ENCODE measurements around the gene GAS7. TPM values are rescaled to one million over a fixed set of nuclear protein-coding genes. Genes with fewer than 3 reads are reported as not detected.

Gene GAS7
- total RNA-seq, 2 donors from 2014 or later: 79.7 to 113 TPM

DNA sequence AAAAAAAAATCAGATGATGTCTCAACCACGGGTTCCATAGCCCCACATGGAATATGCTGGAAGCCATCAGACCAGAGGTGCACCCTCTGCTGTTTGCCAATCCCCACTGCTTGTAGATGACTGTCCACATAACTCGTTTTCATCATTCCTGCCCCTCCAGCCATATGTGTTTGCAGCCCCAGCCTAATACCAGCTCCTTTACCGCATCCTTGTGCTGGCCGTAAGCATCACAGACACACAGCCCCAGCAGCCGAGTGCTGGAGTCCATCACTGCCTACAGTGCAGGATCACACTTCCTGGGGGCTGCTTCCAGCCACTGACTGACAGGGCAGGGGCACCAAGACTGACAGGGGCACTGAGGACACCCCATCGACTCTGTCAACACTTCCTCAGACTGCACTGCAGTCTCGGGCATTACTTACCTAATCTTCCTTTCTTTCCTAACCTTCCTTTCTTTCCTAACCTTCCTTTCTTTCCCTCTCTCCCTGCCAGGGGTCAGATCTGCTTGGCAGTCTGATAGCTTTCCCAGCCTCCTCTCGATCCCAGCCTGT, 298.3 kb downstream of the GAS7 start:
- Histone ChIP-seq H3K4me3 (no peak overlapping the region), H3K36me3 (no peaks in the 10 kb centered on the region), H3K27ac (no peak overlapping the region), H3K27me3 (no peaks in the 10 kb centered on the region), H3K9me3 (no peaks in the 10 kb centered on the region), H3K4me1 (peaks cover 0 to 9% of the 10 kb centered on the region in 2 donors)
- no peak for DNase-seq (ENCODE audit: low spot score)
- TF ChIP-seq, protein P1, sequence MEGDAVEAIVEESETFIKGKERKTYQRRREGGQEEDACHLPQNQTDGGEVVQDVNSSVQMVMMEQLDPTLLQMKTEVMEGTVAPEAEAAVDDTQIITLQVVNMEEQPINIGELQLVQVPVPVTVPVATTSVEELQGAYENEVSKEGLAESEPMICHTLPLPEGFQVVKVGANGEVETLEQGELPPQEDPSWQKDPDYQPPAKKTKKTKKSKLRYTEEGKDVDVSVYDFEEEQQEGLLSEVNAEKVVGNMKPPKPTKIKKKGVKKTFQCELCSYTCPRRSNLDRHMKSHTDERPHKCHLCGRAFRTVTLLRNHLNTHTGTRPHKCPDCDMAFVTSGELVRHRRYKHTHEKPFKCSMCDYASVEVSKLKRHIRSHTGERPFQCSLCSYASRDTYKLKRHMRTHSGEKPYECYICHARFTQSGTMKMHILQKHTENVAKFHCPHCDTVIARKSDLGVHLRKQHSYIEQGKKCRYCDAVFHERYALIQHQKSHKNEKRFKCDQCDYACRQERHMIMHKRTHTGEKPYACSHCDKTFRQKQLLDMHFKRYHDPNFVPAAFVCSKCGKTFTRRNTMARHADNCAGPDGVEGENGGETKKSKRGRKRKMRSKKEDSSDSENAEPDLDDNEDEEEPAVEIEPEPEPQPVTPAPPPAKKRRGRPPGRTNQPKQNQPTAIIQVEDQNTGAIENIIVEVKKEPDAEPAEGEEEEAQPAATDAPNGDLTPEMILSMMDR (IDR thresholded peaks at IDR 0.05): no peak

DNA sequence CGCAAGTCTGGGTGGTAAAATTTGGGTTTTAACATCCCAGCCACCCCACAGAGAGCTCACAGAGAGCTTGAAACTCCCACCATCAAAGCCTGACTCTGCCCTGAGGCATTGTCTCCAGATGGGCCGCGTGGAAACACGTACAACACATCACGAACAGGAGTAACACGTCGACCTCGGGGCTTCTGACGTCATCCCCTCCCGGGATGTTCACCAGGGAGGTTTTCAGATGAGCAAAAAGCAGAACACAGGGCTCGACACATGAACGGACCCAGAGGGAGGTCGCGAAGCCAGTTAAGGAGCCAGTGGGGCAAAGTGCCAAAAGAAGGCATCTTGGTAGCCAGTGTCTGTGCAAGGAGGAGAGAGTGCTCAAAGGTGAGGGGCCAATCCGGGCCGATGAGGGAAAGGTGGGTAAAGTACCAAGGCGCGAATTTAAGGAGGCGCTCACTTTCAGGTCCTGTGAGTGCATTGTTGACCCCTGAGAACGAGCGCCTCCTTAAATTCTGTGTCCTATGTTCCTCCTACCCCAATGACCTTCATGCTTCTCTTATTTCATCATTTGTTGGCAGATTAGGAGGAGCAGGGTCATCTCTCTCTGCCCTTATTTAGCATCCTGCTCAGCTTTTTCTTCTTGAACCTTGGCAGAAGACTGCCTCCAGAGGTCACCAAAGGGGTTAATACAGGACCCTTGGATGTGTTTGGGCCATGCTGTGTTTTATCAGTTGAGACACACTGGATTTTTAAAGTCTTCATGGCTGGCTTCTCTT, 298.9 kb downstream of the GAS7 start:
- Histone ChIP-seq H3K27me3 (no peaks in the 10 kb centered on the region), H3K36me3 (no peaks in the 10 kb centered on the region), H3K4me1 (peaks cover 0 to 9% of the 10 kb centered on the region in 2 donors), H3K4me3 (no peak overlapping the region), H3K27ac (no peak overlapping the region), H3K9me3 (no peaks in the 10 kb centered on the region)
- TF ChIP-seq, protein P1 (IDR thresholded peaks at IDR 0.05): no peak
- DNase-seq (ENCODE audit: low spot score): no peak

- TF ChIP-seq, protein P1 (IDR thresholded peaks at IDR 0.05): no peak
- Histone ChIP-seq H3K4me1 (peaks cover 0 to 9% of the 10 kb centered on the region in 2 donors), H3K4me3 (no peak overlapping the region), H3K27me3 (no peaks in the 10 kb centered on the region), H3K27ac (no peak overlapping the region), H3K36me3 (no peaks in the 10 kb centered on the region), H3K9me3 (no peaks in the 10 kb centered on the region)
- no peak for DNase-seq (ENCODE audit: low spot score)
These were observed 299.6 kb downstream of the GAS7 start for GRCh38 chr17:9898812-9899211.

GRCh38 chr17:9897372-9897968, 300.9 kb downstream of the GAS7 start:
- Histone ChIP-seq H3K4me1 (peaks cover 0 to 9% of the 10 kb centered on the region in 2 donors), H3K4me3 (no peak overlapping the region), H3K27me3 (no peaks in the 10 kb centered on the region), H3K9me3 (no peaks in the 10 kb centered on the region), H3K27ac (no peak overlapping the region), H3K36me3 (no peaks in the 10 kb centered on the region)
- TF ChIP-seq, protein P1 (IDR thresholded peaks at IDR 0.05): no peak
- DNase-seq (ENCODE audit: low spot score): no peak

GRCh38 chr17:9895923-9896322, 302.5 kb downstream of the GAS7 start:
- no peaks in the 10 kb centered on the region for H3K27me3 ChIP-seq
- no peaks in the 10 kb centered on the region for H3K36me3 ChIP-seq
- no peak overlapping the region for H3K4me3 ChIP-seq
- no peak overlapping the region for H3K27ac ChIP-seq
- H3K9me3 ChIP-seq: no peaks in the 10 kb centered on the region
- TF ChIP-seq, protein P1 (IDR thresholded peaks at IDR 0.05): no peak
- DNase-seq (ENCODE audit: low spot score): no peak
- H3K4me1 ChIP-seq: peaks cover 0 to 9% of the 10 kb centered on the region in 2 donors

All from right atrium auricular region (tissue), 2 donors.